ENCODE data around the gene GHITM. TPM values are rescaled to one million over a fixed set of nuclear protein-coding genes. Genes with fewer than 3 reads are reported as not detected.
"Not testable (repeated sequence)": the region's sequence is repeated elsewhere in the genome, so short reads cannot be mapped to it uniquely, and the experiment has no call there.

The GHITM gene
- total RNA-seq, 2 donors from 2014 or later = 284 to 404 TPM

GRCh38 chr10:84108797-84109196 is 30.5 kb upstream of the GHITM start:
- no peak for DNase-seq
- Histone ChIP-seq H3K36me3 (no peaks in the 10 kb centered on the region), H3K9ac (ENCODE audit: low read depth in 2 of 2, low read length in 2 of 2) (no peak overlapping the region), H3K27me3 (no peaks in the 10 kb centered on the region), H3K4me1 (no peaks in the 10 kb centered on the region), H3K9me3 (no peaks in the 10 kb centered on the region), H3K27ac (no peak overlapping the region), H3K4me3 (no peak overlapping the region)
- TF ChIP-seq, protein P1, sequence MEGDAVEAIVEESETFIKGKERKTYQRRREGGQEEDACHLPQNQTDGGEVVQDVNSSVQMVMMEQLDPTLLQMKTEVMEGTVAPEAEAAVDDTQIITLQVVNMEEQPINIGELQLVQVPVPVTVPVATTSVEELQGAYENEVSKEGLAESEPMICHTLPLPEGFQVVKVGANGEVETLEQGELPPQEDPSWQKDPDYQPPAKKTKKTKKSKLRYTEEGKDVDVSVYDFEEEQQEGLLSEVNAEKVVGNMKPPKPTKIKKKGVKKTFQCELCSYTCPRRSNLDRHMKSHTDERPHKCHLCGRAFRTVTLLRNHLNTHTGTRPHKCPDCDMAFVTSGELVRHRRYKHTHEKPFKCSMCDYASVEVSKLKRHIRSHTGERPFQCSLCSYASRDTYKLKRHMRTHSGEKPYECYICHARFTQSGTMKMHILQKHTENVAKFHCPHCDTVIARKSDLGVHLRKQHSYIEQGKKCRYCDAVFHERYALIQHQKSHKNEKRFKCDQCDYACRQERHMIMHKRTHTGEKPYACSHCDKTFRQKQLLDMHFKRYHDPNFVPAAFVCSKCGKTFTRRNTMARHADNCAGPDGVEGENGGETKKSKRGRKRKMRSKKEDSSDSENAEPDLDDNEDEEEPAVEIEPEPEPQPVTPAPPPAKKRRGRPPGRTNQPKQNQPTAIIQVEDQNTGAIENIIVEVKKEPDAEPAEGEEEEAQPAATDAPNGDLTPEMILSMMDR (IDR thresholded peaks at IDR 0.05) = no peak
- intact Hi-C loops (cut with DNase I) = no loop called here

DNA sequence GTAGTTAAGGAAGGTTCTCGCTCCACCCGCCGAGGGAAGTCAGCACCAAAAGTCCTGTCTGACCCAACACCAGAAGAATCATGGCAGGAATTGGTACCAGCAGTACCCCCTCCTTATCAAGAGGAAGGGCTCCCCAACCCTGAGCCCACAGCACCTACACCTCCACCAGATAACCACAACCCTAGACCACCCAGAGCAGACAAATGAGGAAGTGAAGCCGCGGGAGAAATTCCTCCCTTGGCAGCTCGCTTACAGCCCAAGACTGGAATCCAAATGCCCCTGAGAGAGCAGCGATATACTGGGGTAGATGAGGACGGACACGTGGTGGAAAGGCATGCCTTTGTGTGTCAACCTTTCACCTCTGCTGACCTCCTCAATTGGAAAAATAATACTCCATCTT is 29.5 kb upstream of the GHITM start:
- H3K27me3 ChIP-seq; H3K4me1 ChIP-seq; intact Hi-C loops (cut with DNase I); H3K9ac ChIP-seq (ENCODE audit: low read depth in 2 of 2, low read length in 2 of 2); H3K4me3 ChIP-seq; H3K36me3 ChIP-seq; H3K27ac ChIP-seq; H3K9me3 ChIP-seq; DNase-seq: not testable (repeated sequence)

DNA sequence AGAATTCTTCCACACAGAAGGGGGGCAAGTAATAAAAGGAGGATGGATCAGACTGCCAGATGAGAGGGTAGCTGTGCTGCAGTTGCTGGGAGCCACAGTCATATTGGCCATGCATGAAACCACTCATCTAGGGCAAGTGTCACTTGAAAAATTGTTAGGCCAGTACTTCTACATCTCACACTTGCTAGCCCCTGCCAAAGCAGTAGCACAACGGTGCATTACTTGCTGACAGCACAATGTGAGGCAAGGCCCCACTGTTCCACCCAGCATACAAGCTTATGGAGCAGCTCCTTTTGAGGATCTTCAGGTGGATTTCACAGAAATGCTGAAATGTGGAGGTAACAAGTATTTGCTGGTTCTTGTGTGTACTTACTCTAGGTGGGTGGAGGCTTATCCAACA is 25.8 kb upstream of the GHITM start:
- DNase-seq; H3K27me3 ChIP-seq; H3K27ac ChIP-seq; H3K36me3 ChIP-seq; H3K4me1 ChIP-seq; H3K9me3 ChIP-seq; H3K4me3 ChIP-seq; intact Hi-C loops (cut with DNase I); H3K9ac ChIP-seq (ENCODE audit: low read depth in 2 of 2, low read length in 2 of 2): not testable (repeated sequence)

DNA sequence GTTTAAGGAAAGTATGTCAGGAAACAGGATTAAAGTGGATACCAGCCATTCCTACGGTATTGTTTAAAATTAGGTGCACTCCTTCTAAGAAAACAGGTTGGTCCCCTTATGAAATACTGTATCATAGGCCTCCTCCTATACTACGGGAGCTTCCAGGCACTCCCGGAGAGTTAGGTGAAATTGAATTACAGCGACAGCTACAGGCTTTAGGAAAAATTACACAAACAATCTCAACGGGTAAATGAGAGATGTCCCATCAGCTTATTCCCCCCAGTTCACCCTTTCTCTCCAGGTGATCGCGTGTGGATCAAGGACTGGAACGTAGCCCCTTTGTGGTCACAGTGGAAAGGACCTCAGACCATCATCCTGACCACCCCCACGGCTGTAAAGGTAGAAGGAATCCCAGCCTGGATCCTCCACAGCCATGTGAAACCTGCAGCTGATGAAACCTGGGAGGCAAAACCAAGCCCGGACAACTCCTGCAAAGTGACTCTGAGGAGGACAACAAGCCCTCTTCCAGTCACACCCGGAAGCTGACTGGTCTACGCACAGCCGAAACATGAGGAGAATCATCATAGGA is 25.1 kb upstream of the GHITM start:
- Histone ChIP-seq H3K4me3 (no peak overlapping the region), H3K4me1 (no peaks in the 10 kb centered on the region), H3K27ac (no peak overlapping the region), H3K36me3 (no peaks in the 10 kb centered on the region), H3K27me3 (no peaks in the 10 kb centered on the region), H3K9ac (ENCODE audit: low read depth in 2 of 2, low read length in 2 of 2) (no peak overlapping the region), H3K9me3 (no peaks in the 10 kb centered on the region)
- DNase-seq = no peak
- intact Hi-C loops (cut with DNase I) = no loop called here
- TF ChIP-seq, protein P1 (IDR thresholded peaks at IDR 0.05) = no peak

DNA sequence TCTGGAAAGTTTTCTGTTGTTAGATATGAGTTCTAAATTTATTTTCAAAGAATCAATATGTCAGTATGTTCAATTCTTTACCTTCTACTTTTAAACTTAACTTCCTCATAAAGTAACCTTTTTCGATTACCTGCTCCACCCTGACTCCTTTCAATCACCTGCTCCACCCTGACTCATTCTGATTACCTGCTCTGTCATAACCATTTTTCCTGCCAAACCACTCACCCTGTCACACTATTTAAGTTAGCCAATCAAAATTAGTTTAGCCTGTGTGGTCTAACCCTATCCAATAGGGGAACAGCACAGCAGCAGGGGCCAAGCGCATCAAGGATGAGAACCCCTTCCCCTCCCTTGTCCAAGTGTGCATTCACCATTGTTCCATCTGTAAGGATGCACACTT is 22.1 kb upstream of the GHITM start:
- H3K9ac ChIP-seq (ENCODE audit: low read depth in 2 of 2, low read length in 2 of 2); H3K36me3 ChIP-seq; DNase-seq; H3K27me3 ChIP-seq; H3K9me3 ChIP-seq; intact Hi-C loops (cut with DNase I); H3K4me1 ChIP-seq; H3K4me3 ChIP-seq: not testable (repeated sequence)
- peak overlapping the region; percentile 1 for H3K27ac ChIP-seq

DNA sequence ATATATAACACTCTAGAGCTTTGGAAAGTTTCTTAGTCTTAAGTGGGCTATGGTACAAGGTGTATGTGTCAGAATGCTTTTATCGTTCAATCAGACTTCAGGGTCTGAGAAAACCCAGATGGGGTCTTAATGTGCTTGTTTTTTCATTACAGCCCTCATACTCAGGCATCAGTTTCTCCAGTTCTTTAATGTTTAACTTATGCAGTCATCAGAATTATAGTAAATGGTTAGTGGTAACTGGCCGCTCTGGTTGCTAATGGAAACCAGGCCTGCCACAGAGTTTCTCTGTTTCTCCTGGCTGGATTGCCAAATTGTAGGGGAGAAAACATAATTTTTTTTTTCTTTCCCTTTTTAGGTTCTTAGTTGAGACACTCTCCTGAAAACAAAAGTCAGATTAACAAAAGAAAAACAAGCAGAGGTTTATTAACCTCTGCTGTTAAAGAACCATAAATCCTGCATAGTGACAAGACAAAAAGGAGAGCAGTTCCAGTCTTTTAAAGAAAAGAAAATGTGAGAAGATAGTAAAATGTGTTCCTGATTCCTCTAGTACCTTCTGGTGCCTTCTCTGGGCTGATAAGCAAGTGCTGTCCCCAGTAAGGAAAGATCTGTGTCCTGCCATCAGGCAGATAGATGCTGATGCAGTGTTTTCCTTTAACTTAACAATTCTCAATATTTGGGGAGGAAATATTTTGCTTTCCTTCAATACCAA is 21.5 kb upstream of the GHITM start:
- Histone ChIP-seq H3K9me3 (no peaks in the 10 kb centered on the region), H3K9ac (ENCODE audit: low read depth in 2 of 2, low read length in 2 of 2) (no peak overlapping the region), H3K27ac (peak overlapping the region; percentile 1), H3K27me3 (no peaks in the 10 kb centered on the region), H3K36me3 (no peaks in the 10 kb centered on the region), H3K4me1 (no peaks in the 10 kb centered on the region), H3K4me3 (no peak overlapping the region)
- intact Hi-C loops (cut with DNase I) = no loop called here
- no peak for DNase-seq
- TF ChIP-seq, protein P1 (IDR thresholded peaks at IDR 0.05) = no peak

GRCh38 chr10:84118395-84119006 is 20.8 kb upstream of the GHITM start:
- intact Hi-C loops (cut with DNase I) = no loop called here
- DNase-seq = no peak
- H3K9me3 ChIP-seq = no peaks in the 10 kb centered on the region

More at GRCh38 chr10:84118395-84119006, 20.8 kb upstream of the GHITM start:
- no peaks in the 10 kb centered on the region for H3K27me3 ChIP-seq
- H3K9ac ChIP-seq (ENCODE audit: low read depth in 2 of 2, low read length in 2 of 2) = no peak overlapping the region
- H3K27ac ChIP-seq = no peak overlapping the region
- H3K4me3 ChIP-seq = no peak overlapping the region
- no peaks in the 10 kb centered on the region for H3K4me1 ChIP-seq
- no peaks in the 10 kb centered on the region for H3K36me3 ChIP-seq
- TF ChIP-seq, protein P1 (IDR thresholded peaks at IDR 0.05) = no peak

Measured in colonic mucosa (tissue), 4 donors.